ENCODE data around the gene LRRC8E.

DNA sequence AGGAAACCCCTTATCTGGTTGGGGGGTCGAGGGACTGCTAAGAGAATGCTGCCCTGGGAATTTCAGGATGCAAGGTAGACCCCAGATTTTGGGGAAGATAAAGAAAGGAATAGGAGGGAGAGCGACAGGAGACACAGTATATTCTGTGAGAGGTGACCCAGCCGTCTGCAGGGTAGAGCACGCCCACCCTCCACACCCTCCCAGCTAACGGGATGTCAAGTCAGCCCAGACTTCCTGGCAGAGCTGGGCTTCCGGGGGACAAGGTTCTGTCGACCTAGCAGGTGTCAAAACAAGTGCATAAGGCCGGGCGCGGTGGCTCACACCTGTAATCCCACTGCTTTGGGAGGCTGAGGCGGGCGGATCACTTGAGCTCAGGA lies 13.4 kb upstream of the LRRC8E start:
- TF ChIP-seq, protein P1, sequence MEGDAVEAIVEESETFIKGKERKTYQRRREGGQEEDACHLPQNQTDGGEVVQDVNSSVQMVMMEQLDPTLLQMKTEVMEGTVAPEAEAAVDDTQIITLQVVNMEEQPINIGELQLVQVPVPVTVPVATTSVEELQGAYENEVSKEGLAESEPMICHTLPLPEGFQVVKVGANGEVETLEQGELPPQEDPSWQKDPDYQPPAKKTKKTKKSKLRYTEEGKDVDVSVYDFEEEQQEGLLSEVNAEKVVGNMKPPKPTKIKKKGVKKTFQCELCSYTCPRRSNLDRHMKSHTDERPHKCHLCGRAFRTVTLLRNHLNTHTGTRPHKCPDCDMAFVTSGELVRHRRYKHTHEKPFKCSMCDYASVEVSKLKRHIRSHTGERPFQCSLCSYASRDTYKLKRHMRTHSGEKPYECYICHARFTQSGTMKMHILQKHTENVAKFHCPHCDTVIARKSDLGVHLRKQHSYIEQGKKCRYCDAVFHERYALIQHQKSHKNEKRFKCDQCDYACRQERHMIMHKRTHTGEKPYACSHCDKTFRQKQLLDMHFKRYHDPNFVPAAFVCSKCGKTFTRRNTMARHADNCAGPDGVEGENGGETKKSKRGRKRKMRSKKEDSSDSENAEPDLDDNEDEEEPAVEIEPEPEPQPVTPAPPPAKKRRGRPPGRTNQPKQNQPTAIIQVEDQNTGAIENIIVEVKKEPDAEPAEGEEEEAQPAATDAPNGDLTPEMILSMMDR (IDR thresholded peaks at IDR 0.05), result no peak
- no peak for TF ChIP-seq POLR2A (IDR thresholded peaks at IDR 0.05)

Measured in sigmoid colon (tissue), 3 donors.